Measurements from ENCODE around the gene LEMD2. TPM values are rescaled to one million over a fixed set of nuclear protein-coding genes. Genes with fewer than 3 reads are reported as not detected.

LEMD2 gene
- total and polyA plus RNA-seq, 9 of the 15 experiments (the other 6 are each of a cell fraction or from before 2014, with no cell fraction given), result 0.32 to 46.3 (median 30.8) TPM

- TF ChIP-seq ZNF609 (CRISPR knock-in tag; IDR thresholded peaks at IDR 0.05; ENCODE audit: borderline replicate concordance) (peak; percentile 75; the same call in 1 of the 2 replicates), SIN3A (IDR thresholded peaks at IDR 0.05; ENCODE audit: borderline replicate concordance in 2 of 2, control insufficient read depth in 1 of 2, low read depth in 2 of 2, low read length in 2 of 2) (peak in 1 of 2 experiments; percentile 53; a peak in 2 of 4 replicates), IRF2 (CRISPR knock-in tag; IDR thresholded peaks at IDR 0.05) (no peak), MNT (conservative IDR thresholded peaks at IDR 0.05) (peak in 1 of 2 experiments; percentile 72; a peak in 2 of 4 replicates), NR2C2 (CRISPR knock-in tag; IDR thresholded peaks at IDR 0.05) (peak; percentile 94), NR2C2 (tag; IDR thresholded peaks at IDR 0.05) (peak; percentile 99), RREB1 (CRISPR knock-in tag; IDR thresholded peaks at IDR 0.05) (0 out of 2 replicates have a peak, but pooled peaks have one; percentile 6), ZNF717 (CRISPR knock-in tag; IDR thresholded peaks at IDR 0.05) (no peak), HMBOX1 (IDR thresholded peaks at IDR 0.05) (no peak), GTF2F1 (IDR thresholded peaks at IDR 0.05; ENCODE audit: low read depth, low read length) (no peak), GATA2 (CRISPR knock-in tag; IDR thresholded peaks at IDR 0.05) (no peak)
These were observed at the start of gene LEMD2 (continued) for GRCh38 chr6:33788694-33789549.

All from K562 (cell line).